HG03457 (cell line): ENCODE measurements around the gene DUSP9.

Source experiments
- ATAC-seq: cut with Tn5 transposase; IDR thresholded peaks from one replicate; pipeline ENCODE4 v1.9.1; 2021; ENCODE audit warnings: moderate number of reproducible peaks; ENCODE audit not compliant: unreplicated experiment

DUSP9 gene

DNA sequence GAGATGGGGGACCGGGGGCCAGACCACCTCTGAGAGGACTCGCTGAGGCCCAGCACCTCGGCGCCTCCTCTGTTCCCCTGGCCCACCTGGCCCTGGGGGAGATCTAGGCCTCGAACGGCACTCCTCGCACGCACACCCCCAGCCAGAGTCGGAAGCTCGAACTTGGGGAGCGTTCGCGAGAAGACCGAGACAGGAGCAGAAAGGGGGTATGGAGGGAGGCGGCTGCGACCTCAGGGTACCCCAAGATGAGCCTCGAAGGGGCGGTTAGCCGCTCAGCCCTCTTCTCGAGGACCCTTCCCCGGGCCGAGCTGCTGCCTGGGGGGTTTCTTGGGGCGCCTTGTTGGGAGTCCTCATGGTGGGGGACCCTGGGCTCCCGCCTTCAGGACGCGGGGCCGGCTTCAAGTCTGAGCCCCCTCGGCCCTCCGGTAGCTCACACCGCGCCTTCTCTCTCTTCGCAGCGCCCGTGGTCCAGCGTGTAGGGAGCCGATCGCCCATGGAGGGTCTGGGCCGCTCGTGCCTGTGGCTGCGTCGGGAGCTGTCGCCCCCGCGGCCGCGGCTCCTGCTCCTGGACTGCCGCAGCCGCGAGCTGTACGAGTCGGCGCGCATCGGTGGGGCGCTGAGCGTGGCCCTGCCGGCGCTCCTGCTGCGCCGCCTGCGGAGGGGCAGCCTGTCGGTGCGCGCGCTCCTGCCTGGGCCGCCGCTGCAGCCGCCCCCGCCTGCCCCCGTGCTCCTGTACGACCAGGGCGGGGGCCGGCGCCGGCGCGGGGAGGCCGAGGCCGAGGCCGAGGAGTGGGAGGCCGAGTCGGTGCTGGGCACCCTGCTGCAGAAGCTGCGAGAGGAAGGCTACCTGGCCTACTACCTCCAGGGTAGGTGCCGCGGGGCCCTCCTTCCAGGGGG, 706 bp downstream of the DUSP9 start:
- ATAC-seq = no peak

DNA sequence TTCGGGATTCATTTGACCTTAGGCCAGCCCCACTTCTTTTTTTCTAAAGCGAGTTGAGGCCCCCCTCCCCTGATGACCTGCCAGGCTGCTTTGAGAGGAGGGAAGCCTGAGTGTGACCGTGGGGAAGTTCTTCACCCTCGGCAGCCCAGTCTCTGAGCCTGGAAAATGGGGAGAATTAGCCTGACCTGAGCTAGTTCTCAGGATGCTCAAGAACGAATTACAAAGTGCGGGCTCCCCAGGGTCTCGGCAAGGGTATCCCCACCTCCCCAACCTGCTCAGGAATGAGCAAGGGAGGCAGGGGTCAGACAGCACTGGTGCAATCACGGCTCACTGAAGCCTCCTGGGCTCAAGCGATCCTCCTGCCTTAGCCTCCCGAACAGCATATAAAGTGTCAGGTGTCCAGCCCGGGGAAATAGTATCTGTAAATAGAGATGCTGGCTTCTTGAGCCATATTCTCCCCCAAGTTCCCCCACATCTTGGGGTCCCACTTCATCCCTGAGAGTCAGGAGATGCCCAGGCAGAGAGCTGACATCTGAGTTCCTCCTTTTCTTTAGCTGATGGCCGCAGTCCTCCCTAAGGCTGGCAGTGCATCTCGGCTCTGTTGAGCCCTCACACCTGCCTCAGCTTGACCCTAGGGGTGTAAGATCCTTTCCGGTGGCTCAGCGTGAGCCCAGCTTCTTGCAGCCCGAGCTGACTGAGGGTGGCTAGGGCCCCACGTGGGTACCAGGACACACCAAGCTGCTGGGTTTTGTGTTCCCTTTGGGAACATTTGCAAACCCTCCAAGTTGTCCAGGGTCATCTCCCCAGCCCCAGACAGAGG, 1.6 kb downstream of the DUSP9 start:
- no peak for ATAC-seq

DNA sequence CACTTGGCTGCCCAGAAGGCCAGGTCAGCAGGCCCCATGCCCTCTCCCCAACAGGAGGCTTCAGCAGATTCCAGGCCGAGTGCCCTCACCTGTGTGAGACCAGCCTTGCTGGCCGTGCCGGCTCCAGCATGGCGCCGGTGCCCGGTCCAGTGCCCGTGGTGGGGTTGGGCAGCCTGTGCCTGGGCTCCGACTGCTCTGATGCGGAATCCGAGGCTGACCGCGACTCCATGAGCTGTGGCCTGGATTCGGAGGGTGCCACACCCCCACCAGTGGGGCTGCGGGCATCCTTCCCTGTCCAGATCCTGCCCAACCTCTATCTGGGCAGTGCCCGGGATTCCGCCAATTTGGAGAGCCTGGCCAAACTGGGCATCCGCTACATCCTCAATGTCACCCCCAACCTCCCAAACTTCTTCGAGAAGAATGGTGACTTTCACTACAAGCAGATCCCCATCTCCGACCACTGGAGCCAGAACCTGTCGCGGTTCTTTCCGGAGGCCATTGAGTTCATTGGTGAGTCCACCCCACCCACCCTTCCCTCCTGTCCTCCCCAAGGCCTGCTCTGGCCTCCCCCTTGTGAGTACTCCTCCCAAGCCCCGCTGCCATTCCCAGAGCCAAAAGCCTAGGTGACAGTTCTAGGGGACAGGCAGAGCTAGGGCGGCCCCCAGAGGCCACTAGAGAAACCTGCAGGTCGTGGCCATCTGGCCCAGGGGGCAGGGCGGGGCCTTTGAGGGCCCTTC, 2.3 kb downstream of the DUSP9 start:
- no peak for ATAC-seq

DNA sequence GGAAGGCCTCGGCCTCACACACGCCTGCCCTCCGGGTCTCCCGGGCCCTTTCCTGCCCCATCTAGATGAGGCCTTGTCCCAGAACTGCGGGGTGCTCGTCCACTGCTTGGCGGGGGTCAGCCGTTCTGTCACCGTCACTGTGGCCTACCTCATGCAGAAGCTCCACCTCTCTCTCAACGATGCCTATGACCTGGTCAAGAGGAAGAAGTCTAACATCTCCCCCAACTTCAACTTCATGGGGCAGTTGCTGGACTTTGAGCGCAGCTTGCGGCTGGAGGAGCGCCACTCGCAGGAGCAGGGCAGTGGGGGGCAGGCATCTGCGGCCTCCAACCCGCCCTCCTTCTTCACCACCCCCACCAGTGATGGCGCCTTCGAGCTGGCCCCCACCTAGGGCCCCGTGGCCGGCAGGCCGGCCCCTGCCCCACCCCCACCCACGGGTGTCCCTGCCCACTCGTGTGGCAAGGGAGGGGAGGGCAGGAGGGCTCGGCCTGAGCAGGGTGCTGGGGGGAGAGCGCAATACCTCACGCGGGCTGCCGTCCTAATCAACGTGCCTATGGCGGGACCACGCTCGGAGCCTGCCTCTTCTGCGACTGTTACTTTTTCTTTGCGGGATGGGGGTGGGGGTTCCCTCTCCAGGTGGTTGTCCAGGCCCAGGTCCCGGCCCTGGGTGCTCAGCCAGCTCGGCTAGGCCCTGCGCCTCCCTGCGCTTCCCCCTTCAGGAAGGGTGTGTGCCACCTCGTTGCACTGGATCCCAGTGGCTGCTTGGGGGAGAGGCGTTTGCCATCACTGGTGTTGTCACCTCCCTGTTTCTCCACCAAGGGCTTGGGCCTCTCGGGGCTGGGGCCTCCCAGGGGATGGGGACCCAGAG, 3.1 kb downstream of the DUSP9 start:
- no peak for ATAC-seq

DNA sequence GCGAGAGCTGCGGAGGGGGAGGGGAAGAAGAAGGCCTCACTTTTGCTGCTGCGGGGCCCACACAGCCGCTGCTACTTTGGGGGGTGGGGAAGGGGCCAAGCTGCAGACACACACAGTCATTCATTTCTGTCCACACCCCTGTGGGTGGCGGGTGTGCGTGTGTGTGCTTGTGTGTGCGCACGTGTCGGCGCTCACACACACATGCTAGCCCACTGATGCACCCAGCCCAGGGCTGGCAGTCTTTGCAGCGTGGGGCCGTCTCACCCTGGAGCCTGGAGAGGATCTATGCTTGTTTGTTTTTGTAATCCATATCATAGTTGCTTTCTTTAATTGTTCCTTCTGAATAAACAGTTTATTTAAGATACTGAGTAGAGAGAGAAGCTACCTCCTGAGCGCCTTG, 4.0 kb downstream of the DUSP9 start:
- ATAC-seq = no peak

DNA sequence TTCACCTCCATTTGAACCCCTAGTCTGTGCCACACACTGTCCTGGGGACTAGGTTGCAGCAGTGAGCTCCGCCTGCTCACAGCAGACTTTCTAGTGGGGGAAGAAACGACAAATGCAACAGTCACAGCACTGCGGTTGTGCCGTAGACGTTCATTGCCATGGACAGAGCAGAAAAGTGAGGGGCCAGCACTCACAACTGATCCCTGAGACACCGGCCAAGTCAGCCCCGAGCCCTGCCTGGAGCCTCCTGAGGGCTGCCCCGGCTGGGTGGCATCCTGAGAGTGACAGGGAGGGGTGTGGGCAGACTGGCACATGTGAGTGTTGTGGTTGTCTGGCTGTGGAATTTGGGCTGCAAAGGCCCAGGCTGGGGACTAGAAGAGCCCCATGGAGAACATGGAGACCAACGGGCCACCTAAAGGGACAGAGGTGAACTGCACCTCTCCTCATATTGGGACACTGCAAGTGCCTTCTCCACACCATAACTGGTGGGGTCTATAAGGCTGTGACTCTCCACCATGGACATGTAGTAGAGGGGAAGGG, 4.6 kb downstream of the DUSP9 start:
- no peak for ATAC-seq

DNA sequence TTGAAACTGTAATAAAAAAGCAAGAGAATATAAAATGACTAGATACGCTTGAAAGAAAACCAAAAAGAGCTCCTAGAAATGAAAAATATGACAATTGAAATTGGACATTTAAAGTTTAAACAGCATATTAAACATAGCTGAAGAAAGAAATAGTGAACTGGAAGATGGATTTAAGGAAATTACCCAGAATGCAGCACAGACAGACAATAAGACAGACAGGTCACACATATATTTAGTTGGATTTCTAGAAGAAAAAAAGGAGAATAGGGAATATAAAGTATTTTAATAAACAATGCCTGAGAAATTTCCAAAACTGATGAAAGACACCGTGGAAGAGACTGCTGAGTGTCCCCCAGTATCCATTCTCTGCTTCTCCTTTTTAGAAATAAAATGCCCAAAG, 6.6 kb downstream of the DUSP9 start:
- ATAC-seq = no peak

DNA sequence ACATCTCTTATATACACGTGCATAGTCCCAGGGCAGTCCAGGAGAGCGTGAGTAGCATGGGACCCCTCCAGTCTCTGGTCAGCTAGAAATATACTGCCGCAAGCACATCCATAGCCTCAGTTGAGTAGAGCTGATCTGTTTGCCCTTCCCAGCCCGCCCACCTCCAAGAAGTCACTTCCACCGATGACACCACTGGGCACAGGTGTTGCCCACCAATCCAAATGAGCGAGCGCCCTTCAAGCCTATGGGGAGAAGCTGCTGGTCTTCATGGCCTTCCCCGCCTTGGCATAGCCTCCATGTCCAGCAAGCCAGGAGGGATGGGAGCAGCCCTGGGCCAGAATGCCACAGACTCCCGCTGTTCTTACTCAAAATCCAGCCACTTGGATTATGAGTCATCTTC, 10.2 kb downstream of the DUSP9 start:
- no peak for ATAC-seq

DNA sequence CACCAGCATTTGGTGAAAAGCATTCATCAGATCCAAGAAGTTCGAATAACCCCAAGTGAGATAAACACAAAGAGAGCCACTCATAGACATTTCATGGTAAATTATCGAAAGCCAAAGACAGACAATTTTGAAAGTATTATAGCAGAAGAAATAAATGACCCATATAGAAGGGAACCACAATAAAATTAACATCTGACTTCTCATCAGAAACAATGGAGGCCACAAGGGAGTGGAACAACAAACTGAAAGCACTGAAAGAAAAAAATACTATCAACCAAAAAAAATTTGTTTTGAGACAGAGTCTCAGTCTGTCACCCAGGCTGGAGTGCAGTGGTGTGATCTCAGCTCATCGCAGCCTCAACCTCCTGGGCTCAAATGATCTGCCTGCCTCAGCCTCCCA, 12.3 kb downstream of the DUSP9 start:
- no peak for ATAC-seq

DNA sequence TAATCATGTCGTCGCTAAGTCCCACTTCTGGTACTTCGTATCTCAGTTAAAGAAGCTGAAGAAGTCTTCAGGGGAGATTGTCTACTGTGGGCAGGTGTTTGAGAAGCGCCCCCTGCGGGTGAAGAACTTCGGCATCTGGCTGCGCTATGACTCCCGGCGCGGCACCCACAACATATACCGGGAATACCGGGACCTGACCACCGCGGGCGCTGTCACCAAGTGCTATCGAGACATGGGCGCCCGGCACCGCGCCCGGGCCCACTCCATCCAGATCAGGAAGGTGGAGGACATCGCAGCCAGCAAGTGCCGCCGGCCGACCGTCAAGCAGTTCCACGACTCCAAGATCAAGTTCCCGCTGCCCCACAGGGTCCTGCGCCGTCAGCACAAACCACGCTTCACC, 15.3 kb downstream of the DUSP9 start:
- no peak for ATAC-seq

DNA sequence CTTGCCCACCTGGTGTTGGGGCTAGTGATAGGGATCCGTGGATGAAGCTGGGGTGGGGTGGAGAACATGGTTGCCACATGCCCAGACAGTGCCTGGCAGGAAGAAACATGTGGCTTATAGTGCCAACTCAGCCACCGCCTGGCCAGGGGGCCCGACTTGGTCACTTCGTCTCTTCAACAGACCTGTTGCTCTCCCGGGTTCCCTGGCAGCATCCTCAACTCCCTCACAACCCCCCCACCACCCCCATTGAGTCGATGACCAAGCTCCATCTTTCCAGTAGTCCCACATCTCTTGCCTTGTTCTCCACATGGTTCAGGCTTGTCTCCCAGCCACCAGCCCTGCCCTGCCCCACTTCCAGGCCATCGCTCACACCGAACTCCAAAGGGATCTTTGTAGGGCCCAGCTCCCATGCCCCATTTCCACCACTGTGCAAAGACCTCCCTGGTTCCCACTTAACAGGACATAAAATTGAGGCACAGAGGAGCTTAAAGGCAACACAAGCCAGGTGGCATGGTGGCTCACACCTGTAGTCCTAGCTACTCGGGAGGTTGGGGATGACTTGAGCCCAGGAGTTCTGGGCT, 18.8 kb downstream of the DUSP9 start:
- no peak for ATAC-seq

DNA sequence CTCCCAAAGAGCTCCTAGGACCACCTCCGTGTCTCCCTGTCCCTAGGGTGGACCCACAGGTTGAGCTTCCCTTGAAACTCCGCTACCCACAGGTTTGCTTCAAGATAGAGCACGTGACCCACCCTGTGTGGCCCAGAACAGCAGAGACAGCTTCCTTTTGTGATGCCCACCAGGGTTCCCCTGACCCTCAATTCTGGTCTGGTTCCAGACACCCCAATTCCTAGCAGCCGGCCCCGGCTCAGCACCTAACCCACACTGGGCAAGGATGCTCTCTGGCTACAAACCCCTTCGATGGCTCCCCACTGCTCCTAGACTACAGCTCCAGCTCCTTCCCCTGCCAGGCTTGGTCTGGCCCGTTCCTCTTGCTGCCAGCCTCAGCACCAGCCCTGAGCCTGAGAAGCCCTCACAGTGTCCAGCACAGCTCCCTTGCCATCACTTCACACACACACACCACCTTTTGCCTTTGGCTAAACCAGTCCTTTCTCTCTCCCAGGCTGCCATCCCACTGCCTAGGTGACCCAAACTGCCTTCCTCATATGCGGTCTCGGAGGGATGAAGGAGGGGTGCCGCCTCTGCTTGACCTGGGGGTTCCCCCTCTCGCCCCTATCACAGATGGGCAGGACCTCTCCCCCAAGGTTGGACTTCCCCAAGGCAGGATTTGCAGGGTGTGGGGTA, 20.4 kb downstream of the DUSP9 start:
- no peak for ATAC-seq

DNA sequence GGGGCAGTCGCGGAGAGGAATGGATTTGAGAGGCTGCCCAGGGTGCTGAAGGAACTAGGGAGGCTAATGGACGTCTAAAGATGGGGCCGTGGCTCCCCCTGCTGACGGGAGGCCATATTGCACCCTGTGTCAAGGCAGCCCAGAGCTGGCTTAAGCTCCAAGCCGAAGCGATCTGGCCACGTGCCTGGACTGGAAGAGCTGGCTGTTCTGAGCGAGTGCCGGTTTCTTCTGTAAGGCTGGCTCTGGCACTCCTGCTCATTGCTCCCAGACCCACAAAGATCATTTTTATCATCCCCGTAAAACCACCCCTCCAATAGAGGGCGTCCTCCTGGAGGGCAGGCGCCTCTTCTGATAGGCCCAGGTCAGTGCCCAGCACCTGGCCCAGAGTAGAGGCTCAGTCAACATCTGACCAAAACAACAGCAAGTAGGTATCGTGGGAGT, 21.0 kb downstream of the DUSP9 start:
- ATAC-seq = no peak

DNA sequence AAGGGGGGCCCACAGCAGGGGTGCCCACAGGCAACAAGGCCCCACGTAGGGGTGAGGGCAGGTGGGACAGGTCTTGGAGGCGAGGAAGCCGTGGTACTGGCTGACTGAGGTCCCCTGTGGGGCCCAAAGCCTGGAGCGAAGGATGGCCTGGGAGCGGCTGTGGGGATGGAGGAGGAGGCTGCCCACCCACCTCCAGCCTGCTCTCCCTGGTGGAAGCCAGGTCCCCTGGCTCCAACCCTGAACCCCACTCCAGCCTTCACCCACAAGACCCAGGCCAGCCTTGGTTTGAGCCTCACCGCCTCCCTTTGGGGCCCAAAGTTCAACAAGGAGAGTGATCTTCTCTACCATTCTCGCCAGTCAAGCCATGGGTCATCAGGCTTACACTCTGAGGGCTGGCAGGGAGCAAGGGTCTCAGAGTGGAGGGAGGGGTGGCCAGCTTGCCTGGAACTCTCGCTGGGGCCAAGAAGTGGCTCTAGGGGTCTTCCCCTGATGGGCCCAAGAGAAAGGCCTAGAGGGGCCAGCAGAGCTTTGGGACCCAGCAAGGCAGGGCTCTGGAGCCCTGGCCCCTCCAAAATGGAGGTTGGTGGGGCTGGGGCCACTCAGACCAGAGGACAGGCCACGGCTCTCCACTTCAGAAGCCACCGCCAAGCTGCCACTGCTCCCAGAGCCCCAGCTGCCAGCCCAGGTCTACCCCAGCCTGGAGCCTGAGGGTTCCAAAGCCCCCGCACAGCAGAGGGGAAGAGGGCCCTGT, 21.6 kb downstream of the DUSP9 start:
- ATAC-seq = no peak

DNA sequence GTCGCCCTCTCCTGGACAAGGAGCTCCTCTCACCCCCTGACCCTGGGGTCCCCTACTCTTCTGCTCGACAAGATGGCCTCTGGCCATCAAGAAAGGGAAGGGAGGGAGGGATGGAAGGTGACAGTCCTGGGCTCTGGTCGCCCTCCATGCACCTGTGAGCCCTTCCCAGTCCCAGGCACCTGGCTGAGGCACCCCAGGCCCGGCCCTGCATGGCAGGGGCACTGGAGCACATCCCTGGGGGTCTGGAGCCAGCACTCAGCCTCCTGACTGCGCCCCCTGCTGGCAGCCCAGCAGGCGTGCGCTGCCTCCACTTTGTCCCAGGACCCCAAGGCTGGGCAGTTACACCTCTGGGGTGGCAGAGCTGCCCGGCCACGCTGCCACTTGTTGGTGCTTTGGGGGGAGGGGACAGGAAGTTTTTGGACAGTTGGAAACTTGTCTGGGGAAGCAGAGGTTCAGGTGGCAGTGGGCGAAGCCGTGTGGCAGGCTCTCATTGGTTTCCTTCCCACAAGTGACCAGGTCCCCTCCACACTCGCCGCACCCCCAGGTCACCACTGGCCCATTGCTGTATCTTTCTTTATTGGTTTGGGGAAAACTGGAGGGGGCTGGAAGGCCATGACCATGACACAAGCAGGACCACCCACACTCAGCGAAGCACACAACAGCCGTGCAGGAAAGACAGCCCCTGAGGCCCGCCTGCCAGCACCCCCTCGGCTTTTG, 22.3 kb downstream of the DUSP9 start:
- no peak for ATAC-seq

DNA sequence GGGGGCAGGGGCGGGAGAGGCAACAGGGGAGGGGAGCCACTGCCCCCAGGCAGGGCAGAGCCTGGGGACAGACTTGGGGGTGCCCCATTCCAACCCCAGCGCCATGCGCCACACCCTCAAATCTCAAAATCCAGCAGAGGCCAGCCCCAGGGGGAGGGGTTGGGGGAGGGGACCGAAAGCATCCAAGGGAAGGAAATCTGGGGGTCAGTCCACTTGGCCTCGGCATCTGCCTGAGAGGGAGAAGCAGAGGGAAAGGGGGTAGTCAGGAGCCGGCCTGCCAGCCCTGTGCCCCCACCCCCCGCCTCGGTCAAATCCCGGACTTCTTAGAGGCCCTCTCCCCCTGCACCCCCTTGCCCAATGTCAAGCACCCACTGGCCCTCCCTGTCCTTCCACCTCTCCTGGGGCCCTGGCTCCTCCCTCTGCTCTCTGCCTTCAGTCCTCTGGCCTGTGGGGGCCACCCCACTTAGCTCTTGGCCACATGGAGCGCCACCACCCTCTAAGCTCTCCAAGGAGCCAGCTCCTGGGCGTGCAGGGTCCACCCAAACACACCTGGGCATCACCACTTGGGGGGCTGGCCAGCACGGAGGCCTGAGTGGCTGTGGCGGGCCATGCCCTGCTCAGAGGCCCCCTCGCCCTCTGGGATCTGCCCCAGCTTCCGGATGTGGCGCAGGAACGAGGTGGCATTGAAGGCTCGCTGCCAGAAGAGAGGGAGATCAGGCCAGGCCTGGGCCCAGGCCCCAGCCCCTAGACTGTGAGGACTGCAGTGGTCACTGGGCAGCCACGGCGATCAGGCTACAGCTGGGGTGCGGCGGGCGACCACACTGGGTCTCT, 23.1 kb downstream of the DUSP9 start:
- no peak for ATAC-seq
